NCI-H1694 (cell line): Measurements from ENCODE around the gene SEZ6.
A peak's percentile ranks its signal among the peaks of the same experiment; 100 is the strongest.

ENCODE experiments used
- DNase-seq: peaks from one replicate; lab custom pipeline; 2025; lab: John Stamatoyannopoulos, UW

SEZ6 gene

GRCh38 chr17:28953444-28954118 is 52.3 kb downstream of the SEZ6 start:
- DNase-seq = peak; percentile 50

GRCh38 chr17:28951991-28952975 is 53.5 kb downstream of the SEZ6 start:
- peak; percentile 99 for DNase-seq

GRCh38 chr17:28951428-28951990 is 54.3 kb downstream of the SEZ6 start, which contains the start of gene PHF12:
Gene PHF12 (minus strand): TSS chr17:28951518. CDS start chr17:28950960, 558 bp downstream.
- DNase-seq = peak; percentile 100

GRCh38 chr17:28950752-28951427 is 54.9 kb downstream of the SEZ6 start:
- no peak for DNase-seq

- no peak for DNase-seq
Observed at GRCh38 chr17:28950017-28950751, 55.6 kb downstream of the SEZ6 start.

- peak; percentile 25 for DNase-seq
Observed at GRCh38 chr17:28949185-28950016, 56.4 kb downstream of the SEZ6 start.

- DNase-seq = no peak
Observed at GRCh38 chr17:28948873-28949184, 57.0 kb downstream of the SEZ6 start.

GRCh38 chr17:28948342-28948741 is 57.5 kb downstream of the SEZ6 start:
- DNase-seq = no peak

GRCh38 chr17:28947639-28948038 is 58.2 kb downstream of the SEZ6 start:
- no peak for DNase-seq

- DNase-seq = no peak
Observed at GRCh38 chr17:28946239-28946638, 59.6 kb downstream of the SEZ6 start.

- no peak for DNase-seq
Observed at GRCh38 chr17:28944862-28945741, 60.7 kb downstream of the SEZ6 start.

- DNase-seq = no peak
Observed at GRCh38 chr17:28944343-28944742, 61.5 kb downstream of the SEZ6 start.

- no peak for DNase-seq
Observed at GRCh38 chr17:28942925-28943324, 62.9 kb downstream of the SEZ6 start.

- DNase-seq = no peak
Observed at GRCh38 chr17:28941251-28941650, 64.6 kb downstream of the SEZ6 start.

GRCh38 chr17:28940675-28941074 is 65.2 kb downstream of the SEZ6 start:
- DNase-seq = no peak

- no peak for DNase-seq
Observed at GRCh38 chr17:28940142-28940541, 65.7 kb downstream of the SEZ6 start.

- DNase-seq = no peak
Observed at GRCh38 chr17:28938552-28938951, 67.3 kb downstream of the SEZ6 start.

GRCh38 chr17:28937044-28937729 is 68.6 kb downstream of the SEZ6 start:
- no peak for DNase-seq
